BJ (cell line): ENCODE measurements around the gene SEC24B. TPM values are rescaled to one million over a fixed set of nuclear protein-coding genes. Genes with fewer than 3 reads are reported as not detected.

Source experiments
- CTCF ChIA-PET: fragments of 350-600 bp; formaldehyde crosslinking; extraction: SDS; loops from one replicate; lab custom pipeline; 2021; ENCODE audit warnings: antibody characterized with exemption, inconsistent platforms; lab: Yijun Ruan, JAX
- POLR2A ChIA-PET: fragments of 300-600 bp; sonication (Branson Sonifier 250); formaldehyde crosslinking; extraction: SDS; loops from one replicate; lab custom pipeline; 2021; ENCODE audit warnings: antibody characterized with exemption; lab: Charles Lee
- DNase-seq: peaks from one replicate; pipeline ENCODE4 v3.0.0-alpha.2; 2011; ENCODE audit warnings: low read depth
- H3K27me3 ChIP-seq: 2 replicates; pipeline ENCODE4 v1.6.0; 2011; ENCODE audit warnings: low read length; ENCODE audit not compliant: control insufficient read depth, insufficient read depth
- H3K36me3 ChIP-seq: 2 replicates; pipeline ENCODE4 v1.5.1; 2011; ENCODE audit warnings: low read length; ENCODE audit not compliant: control insufficient read depth, insufficient read depth
- H3K4me3 ChIP-seq: 2 replicates; pipeline ENCODE4 v1.5.1; 2011; ENCODE audit warnings: low read depth, mild to moderate bottlenecking, control low read depth, low read length
- polyA plus RNA-seq: library from polyadenylated mRNA; depleted of rRNA; stranded (reverse); fragments of >200 nt; gene quantifications from 2 replicates; pipeline ENCODE4 v1.2.3, GENCODE V29; 2011; rRNA removed
- small RNA-seq: library from RNA; depleted of rRNA; stranded (forward); fragments of <200 nt; gene quantifications from one replicate; pipeline ENCODE3, GENCODE V24; 2012; ENCODE audit warnings: low replicate concordance, low read depth; ENCODE audit not compliant: insufficient read length
- TF ChIP-seq, protein P1 (sequence below): IDR thresholded peaks from 2 replicates; pipeline ENCODE4 v1.5.1; 2011; ENCODE audit warnings: low read depth, mild to moderate bottlenecking, control low read depth, inconsistent platforms, low read length, moderate library complexity; ENCODE audit not compliant: insufficient read depth

The SEC24B gene
- polyA plus RNA-seq, 1 experiment: 43.1 TPM

DNA sequence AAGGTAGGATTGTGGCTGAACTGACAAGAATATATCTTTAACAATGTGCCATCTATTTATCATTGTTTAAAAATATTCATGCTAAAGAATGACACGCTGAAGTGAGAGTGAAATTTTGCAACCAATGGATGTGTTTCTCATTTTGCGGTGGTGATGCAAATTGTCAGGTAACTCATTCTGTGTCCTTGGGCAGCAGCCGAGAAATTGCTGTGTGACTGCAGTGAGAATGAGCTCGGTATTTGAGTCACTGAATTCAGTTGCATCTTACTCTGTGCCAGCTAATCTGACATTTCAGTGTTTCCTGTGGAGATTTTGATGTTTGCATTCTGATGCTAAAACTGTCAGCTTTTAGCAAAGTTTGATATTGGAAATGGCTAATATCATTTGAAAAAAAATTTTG is 154.6 kb downstream of the SEC24B start:
- DNase-seq: no peak
- TF ChIP-seq, protein P1, sequence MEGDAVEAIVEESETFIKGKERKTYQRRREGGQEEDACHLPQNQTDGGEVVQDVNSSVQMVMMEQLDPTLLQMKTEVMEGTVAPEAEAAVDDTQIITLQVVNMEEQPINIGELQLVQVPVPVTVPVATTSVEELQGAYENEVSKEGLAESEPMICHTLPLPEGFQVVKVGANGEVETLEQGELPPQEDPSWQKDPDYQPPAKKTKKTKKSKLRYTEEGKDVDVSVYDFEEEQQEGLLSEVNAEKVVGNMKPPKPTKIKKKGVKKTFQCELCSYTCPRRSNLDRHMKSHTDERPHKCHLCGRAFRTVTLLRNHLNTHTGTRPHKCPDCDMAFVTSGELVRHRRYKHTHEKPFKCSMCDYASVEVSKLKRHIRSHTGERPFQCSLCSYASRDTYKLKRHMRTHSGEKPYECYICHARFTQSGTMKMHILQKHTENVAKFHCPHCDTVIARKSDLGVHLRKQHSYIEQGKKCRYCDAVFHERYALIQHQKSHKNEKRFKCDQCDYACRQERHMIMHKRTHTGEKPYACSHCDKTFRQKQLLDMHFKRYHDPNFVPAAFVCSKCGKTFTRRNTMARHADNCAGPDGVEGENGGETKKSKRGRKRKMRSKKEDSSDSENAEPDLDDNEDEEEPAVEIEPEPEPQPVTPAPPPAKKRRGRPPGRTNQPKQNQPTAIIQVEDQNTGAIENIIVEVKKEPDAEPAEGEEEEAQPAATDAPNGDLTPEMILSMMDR: no peak
- no peaks in the 10 kb centered on the region for H3K36me3 ChIP-seq
- no peaks in the 10 kb centered on the region for H3K27me3 ChIP-seq
- ChIA-PET CTCF (no interaction called here), POLR2A (no interaction called here)
- no peak overlapping the region for H3K4me3 ChIP-seq

DNA sequence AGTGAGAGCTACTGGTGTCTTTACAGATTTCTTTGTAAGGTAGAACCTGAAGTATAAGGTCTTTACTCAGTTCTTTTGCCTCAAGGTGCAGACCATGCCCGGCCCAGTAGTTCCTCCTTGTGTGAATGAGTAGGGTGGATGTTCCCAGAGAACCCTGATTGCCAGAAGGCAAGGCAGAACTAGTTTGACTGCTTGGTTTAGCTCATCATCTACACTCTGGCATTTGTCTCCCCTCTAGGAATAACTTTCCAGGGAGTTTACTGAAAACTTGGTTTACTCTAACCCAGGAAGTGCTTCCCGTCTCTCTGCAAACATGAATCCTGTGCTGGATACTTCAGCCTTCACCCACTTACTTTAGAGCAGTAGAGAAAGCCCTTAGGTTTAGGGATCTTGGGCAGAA is 155.5 kb downstream of the SEC24B start:
- Histone ChIP-seq H3K36me3 (no peaks in the 10 kb centered on the region), H3K4me3 (no peak overlapping the region), H3K27me3 (no peaks in the 10 kb centered on the region)
- no peak for DNase-seq
- ChIA-PET CTCF (interaction anchor here (2.4 kb wide), 1 partner anchor 12 kb away, joined by 5 read pairs; no protein-coding TSS in a partner anchor), POLR2A (no interaction called here)
- TF ChIP-seq, protein P1: no peak

DNA sequence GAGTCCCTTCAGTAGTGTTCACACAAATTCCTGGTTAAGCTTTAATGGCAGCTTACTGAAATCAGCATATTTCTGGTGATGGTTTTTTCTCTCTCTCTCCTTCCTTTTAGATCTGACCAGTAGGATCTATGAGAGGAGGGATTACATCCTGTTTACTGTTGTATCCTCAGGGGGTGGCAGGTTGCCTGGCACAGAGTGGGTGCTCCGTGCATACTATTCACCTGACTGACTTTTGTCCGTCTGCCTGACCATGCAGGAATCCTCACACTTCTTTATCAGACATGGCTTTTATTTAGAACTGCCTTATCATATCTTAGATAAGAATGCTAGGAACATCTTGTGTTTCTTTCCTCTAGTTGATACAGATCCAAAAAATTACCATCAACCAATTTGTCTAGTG is 156.0 kb downstream of the SEC24B start:
- TF ChIP-seq, protein P1: no peak
- no peak for DNase-seq
- no peaks in the 10 kb centered on the region for H3K36me3 ChIP-seq
- CTCF ChIA-PET: interaction anchor here (2.4 kb wide), 1 partner anchor 11 kb away, joined by 5 read pairs; no protein-coding TSS in a partner anchor
- POLR2A ChIA-PET: no interaction called here
- H3K27me3 ChIP-seq: no peaks in the 10 kb centered on the region
- no peak overlapping the region for H3K4me3 ChIP-seq

Small RNA genes within 50 kb of the gene (small RNA-seq; reads per million reads assigned to genes)
- 25.7 reads per million, percentile 85 among the genes with 10 or more reads in this experiment for gene MIR576
- not detected for gene RN7SL55P

Other genes with a start within 250 kb of the SEC24B start
- 0.09 TPM in 1 of 2 replicates, not detected in the other for gene COL25A1, start 131.2 kb upstream of the SEC24B start, polyA plus RNA-seq
- gene MCUB, start 126.4 kb downstream of the SEC24B start, polyA plus RNA-seq: 23.3 and 25.4 TPM in 2 replicates